ENCODE measurements around the gene AHCYL2.
"Not testable (repeated sequence)": the region's sequence is repeated elsewhere in the genome, so short reads cannot be mapped to it uniquely, and the experiment has no call there.

AHCYL2 gene

GRCh38 chr7:129356176-129356575 lies 131.3 kb downstream of the AHCYL2 start:
- DNase-seq, result no peak

GRCh38 chr7:129359176-129359575 lies 134.3 kb downstream of the AHCYL2 start:
- no peak for DNase-seq

- DNase-seq, result no peak
These were observed 134.8 kb downstream of the AHCYL2 start for GRCh38 chr7:129359638-129360037.

- no peak for DNase-seq
These were observed 136.9 kb downstream of the AHCYL2 start for GRCh38 chr7:129361771-129362170.

- no peak for DNase-seq
These were observed 137.7 kb downstream of the AHCYL2 start for GRCh38 chr7:129362496-129362895.

GRCh38 chr7:129367349-129367699 lies 142.5 kb downstream of the AHCYL2 start:
- DNase-seq, result no peak

GRCh38 chr7:129367700-129368388 lies 143.0 kb downstream of the AHCYL2 start:
- DNase-seq, result peak; percentile 56

- no peak for DNase-seq
These were observed 143.7 kb downstream of the AHCYL2 start for GRCh38 chr7:129368389-129368986.

GRCh38 chr7:129369447-129369846 lies 144.6 kb downstream of the AHCYL2 start:
- not testable (repeated sequence) for DNase-seq

GRCh38 chr7:129370812-129371211 lies 146.0 kb downstream of the AHCYL2 start:
- no peak for DNase-seq

GRCh38 chr7:129371487-129371886 lies 146.7 kb downstream of the AHCYL2 start:
- no peak for DNase-seq

GRCh38 chr7:129373651-129374428 lies 149.0 kb downstream of the AHCYL2 start:
- DNase-seq, result no peak

- DNase-seq, result no peak
These were observed 150.5 kb downstream of the AHCYL2 start for GRCh38 chr7:129375141-129375938.

GRCh38 chr7:129376076-129376777 lies 151.4 kb downstream of the AHCYL2 start:
- peak; percentile 21 for DNase-seq

- DNase-seq, result no peak
These were observed 152.2 kb downstream of the AHCYL2 start for GRCh38 chr7:129376778-129377700.

GRCh38 chr7:129381710-129382484 lies 157.1 kb downstream of the AHCYL2 start:
- DNase-seq, result no peak

GRCh38 chr7:129383542-129384132 lies 158.8 kb downstream of the AHCYL2 start:
- no peak for DNase-seq

GRCh38 chr7:129385116-129385515 lies 160.3 kb downstream of the AHCYL2 start:
- DNase-seq, result no peak

GRCh38 chr7:129385598-129385997 lies 160.8 kb downstream of the AHCYL2 start:
- no peak for DNase-seq

GRCh38 chr7:129386506-129386905 lies 161.7 kb downstream of the AHCYL2 start:
- no peak for DNase-seq
